Activated naive CD8-positive, alpha-beta T cell treated with anti-CD3 and anti-CD28 coated beads for 36 hours (primary cell): ENCODE results near the gene SNRPA. TPM values are rescaled to one million over a fixed set of nuclear protein-coding genes. Genes with fewer than 3 reads are reported as not detected.
"Not testable (repeated sequence)": the region's sequence is repeated elsewhere in the genome, so short reads cannot be mapped to it uniquely, and the experiment has no call there.

Experiments used
- DNase-seq: peaks from one replicate; pipeline ENCODE4 v3.0.0; 2021
- H3K27ac Mint-ChIP-seq: one replicate; pipeline ENCODE4 v1.8.0; 2022; ENCODE audit warnings: mild to moderate bottlenecking, moderate library complexity, mixed read lengths
- H3K27me3 Mint-ChIP-seq: one replicate; pipeline ENCODE4 v1.8.0; 2022; ENCODE audit warnings: mild to moderate bottlenecking, mixed read lengths
- H3K36me3 Mint-ChIP-seq: one replicate; pipeline ENCODE4 v1.8.0; 2021; ENCODE audit warnings: mild to moderate bottlenecking, mixed read lengths
- H3K4me1 Mint-ChIP-seq: one replicate; pipeline ENCODE4 v1.8.0; 2021; ENCODE audit warnings: mixed read lengths
- H3K4me3 Mint-ChIP-seq: one replicate; pipeline ENCODE4 v1.8.0; 2022; ENCODE audit warnings: mild to moderate bottlenecking, moderate library complexity, mixed read lengths
- H3K9me3 Mint-ChIP-seq: one replicate; pipeline ENCODE4 v1.8.0; 2022; ENCODE audit warnings: mixed read lengths
- total RNA-seq, 2 experiments: library from RNA; stranded (reverse); gene quantifications; one replicate each; pipeline ENCODE4 v1.2.3, GENCODE V29; 2021

The SNRPA gene
- total RNA-seq, 2 experiments from 2014 or later, result 237 to 252 TPM

GRCh38 chr19:40805258-40805868 lies 54.4 kb downstream of the SNRPA start:
- H3K27me3 Mint-ChIP-seq, result no peaks in the 10 kb centered on the region
- no peak for DNase-seq
- peak overlapping the region; percentile 99 for H3K27ac Mint-ChIP-seq
- no peaks in the 10 kb centered on the region for H3K9me3 Mint-ChIP-seq
- peaks cover 44% of the 10 kb centered on the region for H3K36me3 Mint-ChIP-seq
- H3K4me1 Mint-ChIP-seq, result peaks cover 69% of the 10 kb centered on the region
- H3K4me3 Mint-ChIP-seq, result peak overlapping the region; percentile 99

- Mint-ChIP-seq H3K4me1 (peaks cover 67% of the 10 kb centered on the region), H3K27ac (peak overlapping the region; percentile 98), H3K36me3 (peaks cover 40% of the 10 kb centered on the region), H3K4me3 (peak overlapping the region; percentile 80), H3K9me3 (no peaks in the 10 kb centered on the region), H3K27me3 (peaks cover 3% of the 10 kb centered on the region)
- DNase-seq, result peak; percentile 82
Measured at GRCh38 chr19:40806423-40807146, 55.6 kb downstream of the SNRPA start.

- peak overlapping the region; percentile 98 for H3K27ac Mint-ChIP-seq
- H3K9me3 Mint-ChIP-seq, result no peaks in the 10 kb centered on the region
- peak overlapping the region; percentile 80 for H3K4me3 Mint-ChIP-seq
- no peak for DNase-seq
- H3K36me3 Mint-ChIP-seq, result peaks cover 32% of the 10 kb centered on the region
- peaks cover 65% of the 10 kb centered on the region for H3K4me1 Mint-ChIP-seq
- peaks cover 4% of the 10 kb centered on the region for H3K27me3 Mint-ChIP-seq
Measured at GRCh38 chr19:40807147-40808020, 56.4 kb downstream of the SNRPA start.

GRCh38 chr19:40808021-40808325 lies 57.0 kb downstream of the SNRPA start:
- Mint-ChIP-seq H3K9me3 (no peaks in the 10 kb centered on the region), H3K4me3 (no peak overlapping the region), H3K36me3 (peaks cover 26% of the 10 kb centered on the region)

GRCh38 chr19:40808497-40808896 lies 57.5 kb downstream of the SNRPA start:
- no peaks in the 10 kb centered on the region for H3K9me3 Mint-ChIP-seq
- H3K27me3 Mint-ChIP-seq, result peaks cover 4% of the 10 kb centered on the region
- DNase-seq, result no peak
- peaks cover 21% of the 10 kb centered on the region for H3K36me3 Mint-ChIP-seq
- H3K4me3 Mint-ChIP-seq, result no peak overlapping the region
- peak overlapping the region; percentile 98 for H3K27ac Mint-ChIP-seq
- peaks cover 54% of the 10 kb centered on the region for H3K4me1 Mint-ChIP-seq

More at GRCh38 chr19:40808021-40808325, 57.0 kb downstream of the SNRPA start:
- H3K4me1 Mint-ChIP-seq, result peaks cover 60% of the 10 kb centered on the region
- H3K27ac Mint-ChIP-seq, result peak overlapping the region; percentile 98
- DNase-seq, result no peak
- peaks cover 4% of the 10 kb centered on the region for H3K27me3 Mint-ChIP-seq

GRCh38 chr19:40809358-40810086 lies 58.5 kb downstream of the SNRPA start:
- Mint-ChIP-seq H3K4me3 (no peak overlapping the region), H3K27ac (no peak overlapping the region), H3K27me3 (peaks cover 4% of the 10 kb centered on the region), H3K4me1 (peaks cover 44% of the 10 kb centered on the region), H3K9me3 (no peaks in the 10 kb centered on the region), H3K36me3 (peaks cover 11% of the 10 kb centered on the region)
- DNase-seq, result no peak

GRCh38 chr19:40810160-40810559 lies 59.2 kb downstream of the SNRPA start:
- H3K4me3 Mint-ChIP-seq, result peak overlapping the region; percentile 43
- peak overlapping the region; percentile 17 for H3K27ac Mint-ChIP-seq
- no peak for DNase-seq
- H3K4me1 Mint-ChIP-seq, result peaks cover 38% of the 10 kb centered on the region
- H3K9me3 Mint-ChIP-seq, result no peaks in the 10 kb centered on the region
- peaks cover 4% of the 10 kb centered on the region for H3K27me3 Mint-ChIP-seq
- H3K36me3 Mint-ChIP-seq, result peaks cover 10% of the 10 kb centered on the region

GRCh38 chr19:40810649-40811408 lies 59.8 kb downstream of the SNRPA start:
- peaks cover 31% of the 10 kb centered on the region for H3K4me1 Mint-ChIP-seq
- not testable (repeated sequence) for H3K9me3 Mint-ChIP-seq, H3K27me3 Mint-ChIP-seq
- peak overlapping the region; percentile 78 for H3K27ac Mint-ChIP-seq
- DNase-seq, result peak; percentile 68
- peaks cover 10% of the 10 kb centered on the region for H3K36me3 Mint-ChIP-seq
- H3K4me3 Mint-ChIP-seq, result peak overlapping the region; percentile 87

GRCh38 chr19:40811478-40812341 lies 60.7 kb downstream of the SNRPA start:
- peaks cover 4% of the 10 kb centered on the region for H3K27me3 Mint-ChIP-seq
- H3K27ac Mint-ChIP-seq, result peak overlapping the region; percentile 13
- H3K9me3 Mint-ChIP-seq, result no peaks in the 10 kb centered on the region
- DNase-seq, result no peak
- H3K4me3 Mint-ChIP-seq, result peak overlapping the region; percentile 87
- H3K36me3 Mint-ChIP-seq, result peaks cover 9% of the 10 kb centered on the region
- H3K4me1 Mint-ChIP-seq, result peaks cover 23% of the 10 kb centered on the region

- Mint-ChIP-seq H3K4me1 (peaks cover 16% of the 10 kb centered on the region), H3K4me3 (peak overlapping the region; percentile 87)
- DNase-seq, H3K9me3 Mint-ChIP-seq, H3K36me3 Mint-ChIP-seq, H3K27ac Mint-ChIP-seq, H3K27me3 Mint-ChIP-seq: not testable (repeated sequence)
Measured at GRCh38 chr19:40812571-40812970, 61.6 kb downstream of the SNRPA start.

- peaks cover 2% of the 10 kb centered on the region for H3K36me3 Mint-ChIP-seq
- peaks cover 15% of the 10 kb centered on the region for H3K4me1 Mint-ChIP-seq
- no peak overlapping the region for H3K4me3 Mint-ChIP-seq
- DNase-seq, result no peak
- no peaks in the 10 kb centered on the region for H3K9me3 Mint-ChIP-seq
- H3K27ac Mint-ChIP-seq, result no peak overlapping the region
- H3K27me3 Mint-ChIP-seq, result peaks cover 4% of the 10 kb centered on the region
Measured at GRCh38 chr19:40813182-40813581, 62.2 kb downstream of the SNRPA start.
